ENCODE measurements around the gene SLC25A25.
"Not testable (repeated sequence)": the region's sequence is repeated elsewhere in the genome, so short reads cannot be mapped to it uniquely, and the experiment has no call there.

The SLC25A25 gene

GRCh38 chr9:128108269-128109049 is 40.4 kb downstream of the SLC25A25 start:
- no peak for DNase-seq (ENCODE audit: low read depth in 1 of 2, low spot score in 1 of 2)

- DNase-seq (ENCODE audit: low read depth in 1 of 2, low spot score in 1 of 2), result no peak
Observed at GRCh38 chr9:128109050-128109709, 41.1 kb downstream of the SLC25A25 start.

GRCh38 chr9:128111726-128112125 is 43.7 kb downstream of the SLC25A25 start:
- DNase-seq (ENCODE audit: low read depth in 1 of 2, low spot score in 1 of 2), result not testable (repeated sequence)

- no peak for DNase-seq (ENCODE audit: low read depth in 1 of 2, low spot score in 1 of 2)
Observed at GRCh38 chr9:128113526-128114325, 45.7 kb downstream of the SLC25A25 start.

GRCh38 chr9:128114326-128115186 is 46.5 kb downstream of the SLC25A25 start:
- DNase-seq (ENCODE audit: low read depth in 1 of 2, low spot score in 1 of 2), result no peak

- no peak for DNase-seq (ENCODE audit: low read depth in 1 of 2, low spot score in 1 of 2)
Observed at GRCh38 chr9:128115187-128116103, 47.4 kb downstream of the SLC25A25 start.

- no peak for DNase-seq (ENCODE audit: low read depth in 1 of 2, low spot score in 1 of 2)
Observed at GRCh38 chr9:128116104-128117083, 48.4 kb downstream of the SLC25A25 start.

- DNase-seq (ENCODE audit: low read depth in 1 of 2, low spot score in 1 of 2), result peak; percentile 94 to 98
Observed at GRCh38 chr9:128117613-128118471, 49.8 kb downstream of the SLC25A25 start.

GRCh38 chr9:128118472-128118857 is 50.4 kb downstream of the SLC25A25 start:
- DNase-seq (ENCODE audit: low read depth in 1 of 2, low spot score in 1 of 2), result no peak

GRCh38 chr9:128118971-128119665 is 51.1 kb downstream of the SLC25A25 start:
- DNase-seq (ENCODE audit: low read depth in 1 of 2, low spot score in 1 of 2), result no peak

GRCh38 chr9:128120061-128120740 is 52.2 kb downstream of the SLC25A25 start:
- no peak for DNase-seq (ENCODE audit: low read depth in 1 of 2, low spot score in 1 of 2)

GRCh38 chr9:128120741-128121465 is 52.9 kb downstream of the SLC25A25 start:
- no peak for DNase-seq (ENCODE audit: low read depth in 1 of 2, low spot score in 1 of 2)

- no peak for DNase-seq (ENCODE audit: low read depth in 1 of 2, low spot score in 1 of 2)
Observed at GRCh38 chr9:128121466-128121810, 53.4 kb downstream of the SLC25A25 start.

GRCh38 chr9:128121924-128122808 is 54.1 kb downstream of the SLC25A25 start:
- DNase-seq (ENCODE audit: low read depth in 1 of 2, low spot score in 1 of 2), result no peak

- no peak for DNase-seq (ENCODE audit: low read depth in 1 of 2, low spot score in 1 of 2)
Observed at GRCh38 chr9:128122809-128123175, 54.8 kb downstream of the SLC25A25 start.
